SW480 (cell line): ENCODE results near the gene POLA2.

Source experiments
- DNase-seq: peaks from one replicate; pipeline ENCODE4 v3.0.0-alpha.2; 2016; ENCODE audit warnings: low spot score

POLA2 gene

DNA sequence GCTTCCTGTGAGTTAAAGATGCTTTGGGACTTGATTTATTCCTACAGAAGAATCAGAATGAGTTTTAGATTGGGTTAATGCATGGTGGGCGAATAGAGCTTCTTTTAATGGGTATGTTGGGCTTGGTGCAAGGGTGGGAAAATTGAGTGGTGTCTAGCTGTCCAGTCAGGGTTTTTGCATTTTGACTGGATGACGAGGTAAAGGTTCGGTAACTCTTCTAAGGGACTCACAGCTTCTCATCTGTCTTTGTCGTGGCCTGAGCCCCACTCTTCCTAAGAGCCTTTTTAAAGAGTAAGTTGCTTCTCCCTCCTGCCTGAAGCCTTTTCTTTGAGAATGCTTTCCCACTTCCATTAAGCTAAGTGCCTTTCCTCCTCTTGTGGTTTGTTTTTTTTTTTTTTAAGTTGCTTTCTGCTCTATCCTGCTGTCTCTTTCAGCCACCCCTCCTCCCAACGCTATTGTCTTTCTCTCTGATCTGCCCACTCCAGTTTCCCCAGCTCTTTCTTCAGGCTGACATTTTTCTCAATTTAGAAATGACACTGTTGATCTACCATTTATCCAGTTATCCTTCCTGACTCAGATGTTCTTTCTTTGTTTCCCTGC, 73.0 kb downstream of the POLA2 start:
- no peak for DNase-seq

DNA sequence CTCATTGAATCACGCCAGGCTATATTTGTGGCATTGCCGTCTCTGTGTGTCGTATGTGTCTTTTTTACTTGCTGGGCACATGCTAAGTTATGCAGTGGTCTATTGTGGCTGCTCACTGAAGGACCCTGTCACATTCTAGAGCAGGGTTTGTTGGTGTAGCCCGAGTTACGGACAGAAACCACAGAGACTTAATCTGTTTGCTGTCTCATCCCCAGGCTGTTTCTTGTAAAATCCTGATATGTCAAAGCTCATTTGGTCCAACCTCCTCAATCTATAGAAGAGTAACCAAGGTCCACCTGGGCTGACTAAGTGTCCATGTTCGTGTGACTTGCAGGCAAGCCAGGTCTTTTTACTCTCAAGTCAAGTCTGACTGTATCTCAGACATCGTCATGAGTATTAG, 76.9 kb downstream of the POLA2 start:
- no peak for DNase-seq

DNA sequence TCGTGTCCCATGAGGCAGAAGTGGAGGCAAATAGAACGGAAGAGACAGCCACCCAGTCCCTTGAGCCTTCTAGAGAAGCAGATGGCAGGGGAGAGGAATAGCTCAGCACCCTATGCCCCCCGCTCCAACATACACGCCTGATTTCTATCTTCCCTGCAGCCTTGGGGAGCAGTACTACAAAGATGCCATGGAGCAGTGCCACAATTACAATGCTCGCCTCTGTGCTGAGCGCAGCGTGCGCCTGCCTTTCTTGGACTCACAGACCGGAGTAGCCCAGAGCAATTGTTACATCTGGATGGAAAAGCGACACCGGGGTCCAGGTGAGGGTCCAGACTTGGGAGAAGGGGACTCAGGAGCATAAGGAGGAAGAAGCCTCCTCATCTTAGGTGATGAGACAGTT, 78.5 kb downstream of the POLA2 start:
- no peak for DNase-seq

DNA sequence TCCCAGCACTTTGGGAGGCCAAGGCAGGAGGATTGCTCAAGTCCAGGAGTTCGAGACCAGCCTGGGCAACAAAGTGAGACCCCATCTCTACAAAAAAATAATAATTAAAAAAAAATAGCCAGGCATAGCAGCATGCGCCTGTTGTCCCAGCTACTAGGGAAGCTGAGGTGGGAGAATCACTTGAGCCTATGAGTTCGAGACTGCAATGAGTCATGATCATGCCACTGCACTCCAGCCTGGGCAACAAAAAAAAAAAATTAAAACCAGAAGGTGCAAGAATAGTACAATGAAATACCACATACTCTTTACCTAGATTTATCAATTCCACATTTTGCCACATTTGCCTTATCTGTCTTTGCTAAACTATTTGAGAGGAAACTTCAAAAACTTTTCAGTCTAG, 80.1 kb downstream of the POLA2 start:
- DNase-seq = no peak
